Ovary (tissue), 3 donors: ENCODE data around the gene HDAC7.

Source experiments
- POLR2A ChIP-seq: fragments of 450-650 bp; IDR thresholded peaks from one replicate; pipeline ENCODE4 v1.6.1; 2017; ENCODE audit warnings: antibody characterized with exemption, mild to moderate bottlenecking, moderate library complexity
- TF ChIP-seq, protein P1 (sequence below), 3 donors: fragments of 450-650 bp in 2 of 3; fragments of 200-600 bp in 1 of 3; IDR thresholded peaks; one replicate each; pipeline versions ENCODE4 v1.5.1 to v1.8.0; 2016 to 2022; ENCODE audit warnings: antibody characterized with exemption in 3 of 3, mild to moderate bottlenecking in 1 of 3
- donor health status: DM: no; HTN: no; CAD: no.

DNA sequence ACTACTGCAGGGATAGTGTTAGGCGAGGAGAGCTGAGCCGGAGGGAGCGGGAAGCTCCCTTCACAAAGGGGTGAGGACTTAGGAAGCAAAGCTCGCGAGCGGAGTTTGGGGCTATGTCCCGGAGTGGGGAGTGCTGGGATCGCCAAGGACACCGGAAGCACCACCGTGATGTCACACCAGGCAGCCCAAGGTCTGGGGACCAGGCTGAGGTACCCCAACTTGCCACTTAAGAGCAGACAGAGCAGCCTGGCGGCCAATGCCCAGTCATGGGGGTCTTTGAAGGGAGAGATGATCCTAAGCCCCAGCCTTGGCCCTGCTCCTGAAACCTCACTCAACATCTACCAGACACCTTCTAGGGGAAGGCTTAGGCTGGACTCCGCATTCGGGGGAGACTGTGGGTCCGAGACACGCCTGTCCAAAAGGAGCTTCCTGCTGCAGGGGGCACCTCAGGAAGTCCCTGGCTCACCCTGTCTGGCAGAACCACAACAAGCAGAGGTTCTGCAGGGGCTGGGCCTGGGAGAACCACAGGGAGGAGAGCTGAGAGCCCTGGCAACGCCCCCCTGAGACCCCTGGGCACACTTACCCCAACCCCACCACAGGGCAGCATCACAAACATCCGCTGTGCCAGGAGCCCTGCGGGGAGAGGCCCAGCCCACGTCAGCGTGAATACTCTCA, 28.9 kb downstream of the HDAC7 start:
- TF ChIP-seq, protein P1, sequence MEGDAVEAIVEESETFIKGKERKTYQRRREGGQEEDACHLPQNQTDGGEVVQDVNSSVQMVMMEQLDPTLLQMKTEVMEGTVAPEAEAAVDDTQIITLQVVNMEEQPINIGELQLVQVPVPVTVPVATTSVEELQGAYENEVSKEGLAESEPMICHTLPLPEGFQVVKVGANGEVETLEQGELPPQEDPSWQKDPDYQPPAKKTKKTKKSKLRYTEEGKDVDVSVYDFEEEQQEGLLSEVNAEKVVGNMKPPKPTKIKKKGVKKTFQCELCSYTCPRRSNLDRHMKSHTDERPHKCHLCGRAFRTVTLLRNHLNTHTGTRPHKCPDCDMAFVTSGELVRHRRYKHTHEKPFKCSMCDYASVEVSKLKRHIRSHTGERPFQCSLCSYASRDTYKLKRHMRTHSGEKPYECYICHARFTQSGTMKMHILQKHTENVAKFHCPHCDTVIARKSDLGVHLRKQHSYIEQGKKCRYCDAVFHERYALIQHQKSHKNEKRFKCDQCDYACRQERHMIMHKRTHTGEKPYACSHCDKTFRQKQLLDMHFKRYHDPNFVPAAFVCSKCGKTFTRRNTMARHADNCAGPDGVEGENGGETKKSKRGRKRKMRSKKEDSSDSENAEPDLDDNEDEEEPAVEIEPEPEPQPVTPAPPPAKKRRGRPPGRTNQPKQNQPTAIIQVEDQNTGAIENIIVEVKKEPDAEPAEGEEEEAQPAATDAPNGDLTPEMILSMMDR (IDR thresholded peaks at IDR 0.05): no peak
- TF ChIP-seq POLR2A: no peak
